Smooth muscle cell of the brain vasculature (primary cell): Measurements from ENCODE around the gene IL23A.
"Not testable (repeated sequence)": the region's sequence is repeated elsewhere in the genome, so short reads cannot be mapped to it uniquely, and the experiment has no call there.

Experiments
- DNase-seq: peaks from one replicate; pipeline ENCODE4 v3.0.0-alpha.2; 2012; ENCODE audit warnings: low read depth, low spot score

Gene IL23A

GRCh38 chr12:56338308-56339157 lies at the start of gene IL23A:
Gene IL23A (plus strand): TSS chr12:56338884. CDS start chr12:56339045, 161 bp downstream.
- DNase-seq: no peak

- no peak for DNase-seq
Observed at GRCh38 chr12:56293795-56294194, 44.9 kb upstream of the IL23A start.

GRCh38 chr12:56296295-56296694 lies 42.4 kb upstream of the IL23A start:
- no peak for DNase-seq

GRCh38 chr12:56297400-56297799 lies 41.3 kb upstream of the IL23A start:
- no peak for DNase-seq

GRCh38 chr12:56298828-56299227 lies 39.9 kb upstream of the IL23A start:
- DNase-seq: no peak

GRCh38 chr12:56299308-56299852 lies 39.3 kb upstream of the IL23A start:
- peak; percentile 6 for DNase-seq

GRCh38 chr12:56299853-56300643 lies 38.6 kb upstream of the IL23A start, which contains the start of gene CS:
Gene CS (minus strand): TSS chr12:56300330. CDS start chr12:56300201, 129 bp downstream.
- DNase-seq: peak; percentile 94

- no peak for DNase-seq
Observed at GRCh38 chr12:56300644-56301464, 37.8 kb upstream of the IL23A start.

GRCh38 chr12:56304276-56304675 lies 34.4 kb upstream of the IL23A start:
- no peak for DNase-seq

- no peak for DNase-seq
Observed at GRCh38 chr12:56304872-56305590, 33.7 kb upstream of the IL23A start.

- no peak for DNase-seq
Observed at GRCh38 chr12:56307221-56307965, 31.3 kb upstream of the IL23A start.

- no peak for DNase-seq
Observed at GRCh38 chr12:56308714-56309113, 30.0 kb upstream of the IL23A start.

- no peak for DNase-seq
Observed at GRCh38 chr12:56311003-56311402, 27.7 kb upstream of the IL23A start.

GRCh38 chr12:56315249-56315621 lies 23.4 kb upstream of the IL23A start:
- no peak for DNase-seq

- peak; percentile 93 for DNase-seq
Observed at GRCh38 chr12:56315622-56316473, 22.8 kb upstream of the IL23A start, which contains the start of gene CNPY2. Gene CNPY2 (minus strand): TSS chr12:56315988. CDS start chr12:56315217, 771 bp downstream.

- DNase-seq: no peak
Observed at GRCh38 chr12:56317675-56318074, 21.0 kb upstream of the IL23A start.

GRCh38 chr12:56321027-56321426 lies 17.7 kb upstream of the IL23A start:
- no peak for DNase-seq

GRCh38 chr12:56321610-56322009 lies 17.1 kb upstream of the IL23A start:
- DNase-seq: not testable (repeated sequence)

GRCh38 chr12:56324206-56324605 lies 14.5 kb upstream of the IL23A start:
- DNase-seq: no peak
